ENCODE measurements around the gene POU4F2. TPM values are rescaled to one million over a fixed set of nuclear protein-coding genes. Genes with fewer than 3 reads are reported as not detected.

POU4F2 gene
- total RNA-seq, 1 donor from 2014 or later = not detected

- no peaks in the 10 kb centered on the region for H3K9me3 ChIP-seq
- ATAC-seq (no peak), DNase-seq (no peak)
- intact Hi-C loops (cut with DNase I) = no loop called here
- no peak for TF ChIP-seq CTCF (IDR thresholded peaks at IDR 0.05)
- no peaks in the 10 kb centered on the region for H3K36me3 ChIP-seq
- H3K4me3 ChIP-seq = no peak overlapping the region
- H3K4me1 ChIP-seq = peaks cover 10% of the 10 kb centered on the region
- peaks cover 84% of the 10 kb centered on the region for H3K27me3 ChIP-seq (ENCODE audit: low read depth)
- no peak overlapping the region for H3K27ac ChIP-seq
These were observed 1.9 kb downstream of the POU4F2 start for GRCh38 chr4:146640465-146641061.

GRCh38 chr4:146641762-146642161, 3.1 kb downstream of the POU4F2 start:
- intact Hi-C loops (cut with DNase I) = no loop called here
- Histone ChIP-seq H3K4me1 (peaks cover 10% of the 10 kb centered on the region), H3K9me3 (no peaks in the 10 kb centered on the region), H3K36me3 (no peaks in the 10 kb centered on the region), H3K27ac (no peak overlapping the region), H3K4me3 (no peak overlapping the region), H3K27me3 (ENCODE audit: low read depth) (peaks cover 84% of the 10 kb centered on the region)
- ATAC-seq = no peak
- no peak for TF ChIP-seq CTCF (IDR thresholded peaks at IDR 0.05)
- DNase-seq = no peak

- Histone ChIP-seq H3K27ac (no peak overlapping the region), H3K36me3 (no peaks in the 10 kb centered on the region), H3K9me3 (no peaks in the 10 kb centered on the region), H3K4me3 (no peak overlapping the region), H3K27me3 (ENCODE audit: low read depth) (peaks cover 83% of the 10 kb centered on the region), H3K4me1 (peaks cover 8% of the 10 kb centered on the region)
- TF ChIP-seq CTCF (IDR thresholded peaks at IDR 0.05) = no peak
- ATAC-seq (no peak), DNase-seq (no peak)
- intact Hi-C loops (cut with DNase I) = no loop called here
These were observed 5.2 kb downstream of the POU4F2 start for GRCh38 chr4:146643812-146644401.

- no peak overlapping the region for H3K4me3 ChIP-seq
- DNase-seq = no peak
- peaks cover 79% of the 10 kb centered on the region for H3K27me3 ChIP-seq (ENCODE audit: low read depth)
- H3K27ac ChIP-seq = no peak overlapping the region
- intact Hi-C loops (cut with DNase I) = no loop called here
- TF ChIP-seq CTCF (IDR thresholded peaks at IDR 0.05) = no peak
- H3K36me3 ChIP-seq = no peaks in the 10 kb centered on the region
- no peaks in the 10 kb centered on the region for H3K9me3 ChIP-seq
- H3K4me1 ChIP-seq = no peaks in the 10 kb centered on the region
- no peak for ATAC-seq
These were observed 7.2 kb downstream of the POU4F2 start for GRCh38 chr4:146645921-146646320.

- intact Hi-C loops (cut with DNase I) = no loop called here
- H3K27me3 ChIP-seq (ENCODE audit: low read depth) = peaks cover 78% of the 10 kb centered on the region
- no peaks in the 10 kb centered on the region for H3K36me3 ChIP-seq
- no peak for ATAC-seq
- TF ChIP-seq CTCF (IDR thresholded peaks at IDR 0.05) = no peak
- H3K27ac ChIP-seq = no peak overlapping the region
- no peaks in the 10 kb centered on the region for H3K4me1 ChIP-seq
- H3K4me3 ChIP-seq = no peak overlapping the region
- H3K9me3 ChIP-seq = no peaks in the 10 kb centered on the region
- DNase-seq = no peak
These were observed 8.1 kb downstream of the POU4F2 start for GRCh38 chr4:146646593-146647325.
